Measurements from ENCODE around the gene RPS6KB2.

RPS6KB2 gene

GRCh38 chr11:67428052-67429001 is at the start of gene RPS6KB2:
Gene RPS6KB2 (plus strand): TSS chr11:67428494. CDS start chr11:67428546, 52 bp downstream.
- peaks cover 41% of the 10 kb centered on the region for H3K36me3 ChIP-seq (ENCODE audit: low read depth)
- H3K4me1 ChIP-seq (ENCODE audit: insufficient read depth, poor library complexity, severe bottlenecking) = peaks cover 4% of the 10 kb centered on the region
- DNase-seq (ENCODE audit: low spot score) (peak; percentile 94), ATAC-seq (ENCODE audit: low read depth) (peak; percentile 81)
- H3K27ac ChIP-seq (ENCODE audit: poor library complexity, severe bottlenecking) = peak within 1 kb of the TSS; percentile 39
- no peaks in the 10 kb centered on the region for H3K27me3 ChIP-seq (ENCODE audit: insufficient read depth, poor library complexity, severe bottlenecking)
- no peaks in the 10 kb centered on the region for H3K9me3 ChIP-seq (ENCODE audit: severe bottlenecking)
- no peak for TF ChIP-seq CTCF (IDR thresholded peaks at IDR 0.05; ENCODE audit: poor library complexity, severe bottlenecking)
- peak within 1 kb of the TSS; percentile 78 for H3K4me3 ChIP-seq (ENCODE audit: severe bottlenecking)

- DNase-seq (ENCODE audit: low spot score) (no peak), ATAC-seq (ENCODE audit: low read depth) (no peak)
- Histone ChIP-seq H3K27ac (ENCODE audit: poor library complexity, severe bottlenecking) (peak overlapping the region; percentile 53), H3K4me1 (ENCODE audit: insufficient read depth, poor library complexity, severe bottlenecking) (peaks cover 30% of the 10 kb centered on the region), H3K4me3 (ENCODE audit: severe bottlenecking) (no peak overlapping the region), H3K9me3 (ENCODE audit: severe bottlenecking) (no peaks in the 10 kb centered on the region), H3K36me3 (ENCODE audit: low read depth) (no peaks in the 10 kb centered on the region), H3K27me3 (ENCODE audit: insufficient read depth, poor library complexity, severe bottlenecking) (no peaks in the 10 kb centered on the region)
- TF ChIP-seq CTCF (IDR thresholded peaks at IDR 0.05; ENCODE audit: poor library complexity, severe bottlenecking) = no peak
Observed at GRCh38 chr11:67378544-67378943, 49.8 kb upstream of the RPS6KB2 start.

- Histone ChIP-seq H3K27me3 (ENCODE audit: insufficient read depth, poor library complexity, severe bottlenecking) (no peaks in the 10 kb centered on the region), H3K27ac (ENCODE audit: poor library complexity, severe bottlenecking) (peak overlapping the region; percentile 53), H3K4me3 (ENCODE audit: severe bottlenecking) (no peak overlapping the region), H3K4me1 (ENCODE audit: insufficient read depth, poor library complexity, severe bottlenecking) (peaks cover 32% of the 10 kb centered on the region), H3K36me3 (ENCODE audit: low read depth) (no peaks in the 10 kb centered on the region), H3K9me3 (ENCODE audit: severe bottlenecking) (no peaks in the 10 kb centered on the region)
- ATAC-seq (ENCODE audit: low read depth) = peak; percentile 71
- no peak for TF ChIP-seq CTCF (IDR thresholded peaks at IDR 0.05; ENCODE audit: poor library complexity, severe bottlenecking)
- DNase-seq (ENCODE audit: low spot score) = no peak
Observed at GRCh38 chr11:67379061-67380058, 48.9 kb upstream of the RPS6KB2 start.

GRCh38 chr11:67381244-67381972 is 46.9 kb upstream of the RPS6KB2 start:
- no peaks in the 10 kb centered on the region for H3K27me3 ChIP-seq (ENCODE audit: insufficient read depth, poor library complexity, severe bottlenecking)
- H3K4me1 ChIP-seq (ENCODE audit: insufficient read depth, poor library complexity, severe bottlenecking) = peaks cover 31% of the 10 kb centered on the region
- H3K4me3 ChIP-seq (ENCODE audit: severe bottlenecking) = no peak overlapping the region
- no peaks in the 10 kb centered on the region for H3K36me3 ChIP-seq (ENCODE audit: low read depth)
- no peak for TF ChIP-seq CTCF (IDR thresholded peaks at IDR 0.05; ENCODE audit: poor library complexity, severe bottlenecking)
- DNase-seq (ENCODE audit: low spot score) (no peak), ATAC-seq (ENCODE audit: low read depth) (no peak)
- no peak overlapping the region for H3K27ac ChIP-seq (ENCODE audit: poor library complexity, severe bottlenecking)
- no peaks in the 10 kb centered on the region for H3K9me3 ChIP-seq (ENCODE audit: severe bottlenecking)

Data from RWPE2 (cell line).